Peyer's patch (tissue), 4 donors: ENCODE measurements around the gene PACSIN1. TPM values are rescaled to one million over a fixed set of nuclear protein-coding genes. Genes with fewer than 3 reads are reported as not detected.

ENCODE experiments used
- DNase-seq, 3 donors: peaks; one replicate each; pipeline ENCODE4 v3.0.0-alpha.2; 2017 to 2019
- H3K27ac ChIP-seq, 4 donors: fragments of 200-600 bp; sonication (generic); one replicate each; pipeline ENCODE4 v1.5.1; 2016 to 2019
- H3K27me3 ChIP-seq, 2 donors: fragments of 200-600 bp; sonication (generic); one replicate each; pipeline ENCODE4 v1.5.1; 2019
- H3K36me3 ChIP-seq, 3 donors: fragments of 200-600 bp; sonication (generic); one replicate each; pipeline ENCODE4 v1.5.1; 2016 to 2019
- H3K4me1 ChIP-seq, 4 donors: fragments of 200-600 bp; sonication (generic); one replicate each; pipeline ENCODE4 v1.5.1; 2016 to 2019
- H3K4me3 ChIP-seq, 4 donors: fragments of 200-600 bp; sonication (generic); 1 replicate in 3 of 4; 2 replicates in 1 of 4; pipeline ENCODE4 v1.5.1; 2016 to 2019; ENCODE audit warnings: mild to moderate bottlenecking in 1 of 4
- H3K9me3 ChIP-seq, 4 donors: fragments of 200-600 bp; sonication (generic); one replicate each; pipeline ENCODE4 v1.5.1; 2016 to 2019; ENCODE audit warnings: mild to moderate bottlenecking in 1 of 4
- CTCF ChIP-seq, 6 experiments: fragments of 450-650 bp in 4 of 6; fragments of 200-600 bp in 2 of 6; sonication (generic) in 1 of 6; IDR thresholded peaks; one replicate each; pipeline ENCODE4 v1.5.1; 2017 to 2019; ENCODE audit warnings: antibody characterized with exemption in 6 of 6, mild to moderate bottlenecking in 3 of 6, moderate library complexity in 1 of 6
- POLR2A ChIP-seq, 2 donors: fragments of 450-650 bp; IDR thresholded peaks; one replicate each; pipeline ENCODE4 v1.5.1; 2017; ENCODE audit warnings: antibody characterized with exemption in 2 of 2, mild to moderate bottlenecking in 2 of 2, moderate library complexity in 2 of 2
- total RNA-seq, 4 donors: library from RNA; depleted of rRNA; stranded (reverse); fragments of >200 nt; gene quantifications; one replicate each; pipeline ENCODE4 v1.1.0, GENCODE V29; 2016

The PACSIN1 gene
- total RNA-seq, 4 donors from 2014 or later: 0.28 to 9.9 (median 0.40) TPM; not detected in 1

- no peaks in the 10 kb centered on the region for H3K27me3 ChIP-seq
- no peak overlapping the region for H3K4me3 ChIP-seq
- H3K27ac ChIP-seq: no peak overlapping the region
- no peaks in the 10 kb centered on the region for H3K9me3 ChIP-seq
- TF ChIP-seq CTCF (IDR thresholded peaks at IDR 0.05): no peak
- DNase-seq: no peak
- no peaks in the 10 kb centered on the region for H3K36me3 ChIP-seq
- H3K4me1 ChIP-seq: no peaks in the 10 kb centered on the region
These were observed 27.2 kb upstream of the PACSIN1 start for GRCh38 chr6:34438705-34439104.

GRCh38 chr6:34439442-34439841, 26.4 kb upstream of the PACSIN1 start:
- Histone ChIP-seq H3K27ac (no peak overlapping the region), H3K27me3 (no peaks in the 10 kb centered on the region), H3K9me3 (no peaks in the 10 kb centered on the region)

GRCh38 chr6:34441526-34441925, 24.4 kb upstream of the PACSIN1 start:
- no peaks in the 10 kb centered on the region for H3K36me3 ChIP-seq
- TF ChIP-seq POLR2A (IDR thresholded peaks at IDR 0.05) (no peak), CTCF (IDR thresholded peaks at IDR 0.05) (no peak)
- no peaks in the 10 kb centered on the region for H3K9me3 ChIP-seq

More at GRCh38 chr6:34439442-34439841, 26.4 kb upstream of the PACSIN1 start:
- no peak for DNase-seq
- Histone ChIP-seq H3K36me3 (no peaks in the 10 kb centered on the region), H3K4me1 (no peaks in the 10 kb centered on the region), H3K4me3 (no peak overlapping the region)
- no peak for TF ChIP-seq POLR2A (IDR thresholded peaks at IDR 0.05)

GRCh38 chr6:34445313-34445860, 20.5 kb upstream of the PACSIN1 start:
- no peak overlapping the region for H3K4me3 ChIP-seq
- TF ChIP-seq CTCF (IDR thresholded peaks at IDR 0.05): no peak
- TF ChIP-seq POLR2A (IDR thresholded peaks at IDR 0.05): no peak
- H3K36me3 ChIP-seq: no peaks in the 10 kb centered on the region
- H3K27me3 ChIP-seq: no peaks in the 10 kb centered on the region
- DNase-seq: no peak
- no peaks in the 10 kb centered on the region for H3K4me1 ChIP-seq
- H3K27ac ChIP-seq: no peak overlapping the region
- H3K9me3 ChIP-seq: no peaks in the 10 kb centered on the region

More at GRCh38 chr6:34441526-34441925, 24.4 kb upstream of the PACSIN1 start:
- no peak for DNase-seq
- H3K27ac ChIP-seq: no peak overlapping the region
- no peak overlapping the region for H3K4me3 ChIP-seq
- H3K27me3 ChIP-seq: no peaks in the 10 kb centered on the region
- H3K4me1 ChIP-seq: no peaks in the 10 kb centered on the region

GRCh38 chr6:34447386-34447785, 18.5 kb upstream of the PACSIN1 start:
- H3K9me3 ChIP-seq: no peaks in the 10 kb centered on the region
- H3K4me1 ChIP-seq: no peaks in the 10 kb centered on the region
- no peaks in the 10 kb centered on the region for H3K27me3 ChIP-seq
- no peak for DNase-seq
- no peak overlapping the region for H3K27ac ChIP-seq
- no peaks in the 10 kb centered on the region for H3K36me3 ChIP-seq
- no peak for TF ChIP-seq CTCF (IDR thresholded peaks at IDR 0.05)
- no peak for TF ChIP-seq POLR2A (IDR thresholded peaks at IDR 0.05)
- H3K4me3 ChIP-seq: no peak overlapping the region

- Histone ChIP-seq H3K4me1 (no peaks in the 10 kb centered on the region), H3K27me3 (no peaks in the 10 kb centered on the region), H3K9me3 (no peaks in the 10 kb centered on the region), H3K27ac (no peak overlapping the region), H3K4me3 (no peak overlapping the region), H3K36me3 (no peaks in the 10 kb centered on the region)
- DNase-seq: no peak
- TF ChIP-seq POLR2A (IDR thresholded peaks at IDR 0.05): no peak
These were observed 18.0 kb upstream of the PACSIN1 start for GRCh38 chr6:34447910-34448309.

GRCh38 chr6:34451192-34451591, 14.7 kb upstream of the PACSIN1 start:
- TF ChIP-seq POLR2A (IDR thresholded peaks at IDR 0.05) (no peak), CTCF (IDR thresholded peaks at IDR 0.05) (no peak)
- DNase-seq: no peak

More at GRCh38 chr6:34451192-34451591, 14.7 kb upstream of the PACSIN1 start:
- H3K9me3 ChIP-seq: no peaks in the 10 kb centered on the region
- no peaks in the 10 kb centered on the region for H3K27me3 ChIP-seq
- H3K36me3 ChIP-seq: no peaks in the 10 kb centered on the region
- H3K27ac ChIP-seq: no peak overlapping the region
- no peak overlapping the region for H3K4me3 ChIP-seq
- no peaks in the 10 kb centered on the region for H3K4me1 ChIP-seq
